Ovary (tissue), 3 donors: ENCODE data around the gene ANKRD23.

ENCODE experiments used
- CTCF ChIP-seq, 3 donors: fragments of 450-650 bp in 2 of 3; fragments of 200-600 bp in 1 of 3; IDR thresholded peaks; one replicate each; pipeline versions ENCODE4 v1.5.1 to v1.8.0; 2016 to 2022; ENCODE audit warnings: antibody characterized with exemption in 3 of 3, mild to moderate bottlenecking in 1 of 3
- POLR2A ChIP-seq: fragments of 450-650 bp; IDR thresholded peaks from one replicate; pipeline ENCODE4 v1.6.1; 2017; ENCODE audit warnings: antibody characterized with exemption, mild to moderate bottlenecking, moderate library complexity
- donor health status: DM: no; HTN: no; CAD: no.

- TF ChIP-seq POLR2A (no peak), CTCF (IDR thresholded peaks at IDR 0.05) (no peak)
Measured at GRCh38 chr2:96813656-96814055, 30.2 kb downstream of the ANKRD23 start.
